ENCODE results near the gene CGREF1. TPM values are rescaled to one million over a fixed set of nuclear protein-coding genes. Genes with fewer than 3 reads are reported as not detected.
A peak's percentile ranks its signal among the peaks of the same experiment; 100 is the strongest.

Gene CGREF1
- total RNA-seq, 1 donor from 2014 or later = 0.43 TPM

GRCh38 chr2:27071990-27072830 is 46.7 kb downstream of the CGREF1 start:
- intact Hi-C loops (cut with DNase I) = no loop called here
- TF ChIP-seq CTCF (IDR thresholded peaks at IDR 0.05) = no peak
- H3K27ac ChIP-seq = peak overlapping the region; percentile 92
- peaks cover 56% of the 10 kb centered on the region for H3K4me1 ChIP-seq
- no peaks in the 10 kb centered on the region for H3K27me3 ChIP-seq
- ATAC-seq = no peak
- peak overlapping the region; percentile 96 for H3K4me3 ChIP-seq
- H3K9me3 ChIP-seq = no peaks in the 10 kb centered on the region
- no peak for DNase-seq
- peaks cover 24% of the 10 kb centered on the region for H3K36me3 ChIP-seq

DNA sequence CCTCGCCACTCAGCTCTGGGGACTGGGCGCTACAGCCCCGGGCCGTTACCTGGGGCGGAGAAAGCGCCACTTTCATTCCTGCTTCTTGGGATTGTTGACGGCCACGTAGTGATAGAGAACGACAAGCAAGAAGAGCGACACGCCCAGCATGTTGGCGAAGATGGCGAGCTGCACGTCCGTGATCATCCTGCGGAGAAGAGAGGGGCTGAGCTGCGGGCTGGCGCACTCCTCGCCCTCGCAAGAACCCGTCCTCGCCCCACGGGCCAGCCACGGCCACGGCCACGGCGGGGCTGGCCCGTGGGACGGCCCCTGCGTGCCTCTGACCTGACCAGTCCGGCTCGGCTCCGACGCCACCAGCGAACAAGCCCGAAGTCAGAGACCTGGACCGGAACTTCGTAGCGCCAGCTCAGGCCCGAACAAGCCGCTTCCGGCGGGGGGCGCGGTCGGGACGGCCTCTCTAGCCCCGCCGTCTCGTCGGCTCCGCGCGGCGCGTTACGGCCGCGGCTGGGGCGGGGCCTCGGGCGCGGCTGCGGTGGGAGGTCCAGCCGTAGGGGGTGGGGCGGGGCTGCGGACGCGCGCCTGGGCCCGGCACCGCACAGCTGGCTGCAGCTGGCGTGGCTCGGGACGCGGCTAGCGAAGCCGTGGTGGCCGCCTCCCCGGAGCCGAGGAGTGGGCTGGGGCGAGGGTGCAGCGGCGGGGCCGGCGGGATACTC is 47.5 kb downstream of the CGREF1 start, which contains the start of gene OST4:
Gene OST4 (minus strand): TSS at position 378 of the 713 bp plus-strand sequence.
- Histone ChIP-seq H3K27ac (peak within 1 kb of the TSS; percentile 92), H3K4me3 (peak within 1 kb of the TSS; percentile 96), H3K4me1 (peaks cover 52% of the 10 kb centered on the region), H3K27me3 (no peaks in the 10 kb centered on the region), H3K9me3 (no peaks in the 10 kb centered on the region), H3K36me3 (peaks cover 26% of the 10 kb centered on the region)
- intact Hi-C loops (cut with DNase I) = no loop called here
- TF ChIP-seq CTCF (IDR thresholded peaks at IDR 0.05) = no peak
- ATAC-seq (peak; percentile 98), DNase-seq (peak; percentile 97)

GRCh38 chr2:27070653-27071276 is 48.2 kb downstream of the CGREF1 start:
- ATAC-seq (no peak), DNase-seq (no peak)
- intact Hi-C loops (cut with DNase I) = no loop called here
- H3K4me1 ChIP-seq = peaks cover 45% of the 10 kb centered on the region
- no peaks in the 10 kb centered on the region for H3K27me3 ChIP-seq
- H3K27ac ChIP-seq = peak overlapping the region; percentile 92
- peaks cover 31% of the 10 kb centered on the region for H3K36me3 ChIP-seq
- no peak for TF ChIP-seq CTCF (IDR thresholded peaks at IDR 0.05)
- H3K9me3 ChIP-seq = no peaks in the 10 kb centered on the region
- peak overlapping the region; percentile 96 for H3K4me3 ChIP-seq

DNA sequence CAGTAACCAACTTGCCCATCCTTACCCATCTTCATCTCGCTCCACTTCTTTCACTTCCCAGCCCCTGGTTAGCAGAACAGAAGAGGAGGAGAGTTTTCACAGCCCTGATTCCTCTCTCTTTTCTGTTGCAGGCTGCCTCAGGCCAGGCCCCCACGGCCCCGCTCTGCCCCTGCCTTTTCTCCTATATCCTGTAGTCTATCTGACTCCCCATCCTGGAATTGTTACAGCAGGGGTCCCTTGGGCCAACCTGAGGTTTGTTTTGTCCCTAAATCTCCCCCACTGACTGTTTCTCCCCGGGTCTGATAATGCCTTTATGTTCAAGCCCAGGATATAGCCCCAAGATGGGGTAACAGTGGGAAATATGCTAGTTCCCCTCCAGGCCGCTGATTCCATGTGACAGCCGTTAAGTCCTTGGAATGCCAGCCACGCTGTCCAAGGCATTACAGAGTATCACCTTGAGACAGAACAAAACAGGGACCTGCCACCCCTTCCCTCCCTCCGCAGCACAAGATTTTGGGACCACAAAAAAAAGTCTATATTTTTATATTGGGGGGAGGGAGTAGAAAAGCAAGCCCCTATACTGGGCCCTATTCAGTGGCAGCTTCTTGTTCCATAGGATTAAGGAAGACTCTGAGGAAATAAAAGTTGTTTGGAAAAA is 48.8 kb downstream of the CGREF1 start:
- no peak for ATAC-seq
- Histone ChIP-seq H3K27me3 (no peaks in the 10 kb centered on the region), H3K36me3 (peaks cover 37% of the 10 kb centered on the region), H3K4me1 (peaks cover 40% of the 10 kb centered on the region), H3K27ac (no peak overlapping the region), H3K4me3 (peak overlapping the region; percentile 96), H3K9me3 (no peaks in the 10 kb centered on the region)
- no peak for TF ChIP-seq CTCF (IDR thresholded peaks at IDR 0.05)
- intact Hi-C loops (cut with DNase I) = no loop called here
- no peak for DNase-seq

GRCh38 chr2:27069436-27069835 is 49.5 kb downstream of the CGREF1 start:
- Histone ChIP-seq H3K4me3 (no peak overlapping the region), H3K36me3 (peaks cover 37% of the 10 kb centered on the region)

More at GRCh38 chr2:27069436-27069835, 49.5 kb downstream of the CGREF1 start:
- no peak for DNase-seq
- no peaks in the 10 kb centered on the region for H3K9me3 ChIP-seq
- intact Hi-C loops (cut with DNase I) = no loop called here
- TF ChIP-seq CTCF (IDR thresholded peaks at IDR 0.05) = no peak
- no peaks in the 10 kb centered on the region for H3K27me3 ChIP-seq
- ATAC-seq = no peak
- peaks cover 33% of the 10 kb centered on the region for H3K4me1 ChIP-seq
- H3K27ac ChIP-seq = no peak overlapping the region
